Keratinocyte (primary cell): ENCODE results near the gene RCN2. TPM values are rescaled to one million over a fixed set of nuclear protein-coding genes. Genes with fewer than 3 reads are reported as not detected.

Experiments used
- DNase-seq: peaks from one replicate; pipeline ENCODE4 v3.0.0-alpha.2; 2011; ENCODE audit warnings: low read depth, missing footprints, low spot score
- FAIRE-seq: peaks from 2 replicates; lab custom pipeline; 2011; peaks lifted over from hg19 to GRCh38; lab: Jason Lieb, UNC
- H2AFZ ChIP-seq: 2 replicates; pipeline ENCODE4 v1.6.0; 2012; ENCODE audit warnings: low read length, control low read depth, inconsistent platforms; ENCODE audit not compliant: control insufficient read depth
- H3K27ac ChIP-seq: 2 replicates; pipeline ENCODE4 v1.5.1; 2011; ENCODE audit warnings: low read length; ENCODE audit not compliant: control insufficient read depth, insufficient read depth
- H3K27me3 ChIP-seq: 3 replicates; pipeline ENCODE4 v1.6.0; 2011; ENCODE audit warnings: low read length; ENCODE audit not compliant: control insufficient read depth, insufficient read depth; ENCODE audit errors: extremely low read depth
- H3K36me3 ChIP-seq, 2 experiments: 2 replicates in 1 of 2; 3 replicates in 1 of 2; pipeline ENCODE4 v1.5.1; 2011; ENCODE audit warnings: low read length in 2 of 2, mild to moderate bottlenecking in 1 of 2; ENCODE audit not compliant: control insufficient read depth in 2 of 2, insufficient read depth in 2 of 2; ENCODE audit errors: extremely low read depth in 1 of 2
- H3K4me1 ChIP-seq: 3 replicates; pipeline ENCODE4 v1.5.1; 2011; ENCODE audit warnings: low read length; ENCODE audit not compliant: control insufficient read depth, insufficient read depth; ENCODE audit errors: extremely low read depth
- H3K4me2 ChIP-seq: 3 replicates; pipeline ENCODE4 v1.6.0; 2011; ENCODE audit warnings: low read depth, low read length; ENCODE audit not compliant: control insufficient read depth, insufficient read depth; ENCODE audit errors: extremely low read depth
- H3K4me3 ChIP-seq, 3 experiments: fragments of 200-600 bp in 1 of 3; sonication (generic) in 1 of 3; 2 replicates in 2 of 3; 3 replicates in 1 of 3; pipeline ENCODE4 v1.5.1; 2011 to 2016; ENCODE audit warnings: low read length in 3 of 3, mild to moderate bottlenecking in 3 of 3, control low read depth in 2 of 3, inconsistent platforms in 1 of 3, low read depth in 1 of 3, mixed read lengths in 1 of 3, mixed run types in 1 of 3, moderate library complexity in 1 of 3; ENCODE audit not compliant: control insufficient read depth in 2 of 3, insufficient read depth in 2 of 3; ENCODE audit errors: extremely low read depth in 1 of 3
- H3K79me2 ChIP-seq: 2 replicates; pipeline ENCODE4 v1.6.0; 2012; ENCODE audit warnings: low read length; ENCODE audit not compliant: control insufficient read depth, insufficient read depth
- H3K9ac ChIP-seq: 3 replicates; pipeline ENCODE4 v1.6.0; 2011; ENCODE audit warnings: low read length; ENCODE audit not compliant: control insufficient read depth, insufficient read depth; ENCODE audit errors: extremely low read depth
- H3K9me1 ChIP-seq: 3 replicates; pipeline ENCODE4 v1.6.0; 2011; ENCODE audit warnings: low read length; ENCODE audit not compliant: control insufficient read depth, insufficient read depth; ENCODE audit errors: extremely low read depth
- H3K9me3 ChIP-seq: 2 replicates; pipeline ENCODE4 v1.5.1; 2012; ENCODE audit warnings: low read depth, low read length; ENCODE audit not compliant: control insufficient read depth
- H4K20me1 ChIP-seq: 3 replicates; pipeline ENCODE4 v1.6.0; 2011; ENCODE audit warnings: low read length; ENCODE audit not compliant: control insufficient read depth, insufficient read depth; ENCODE audit errors: extremely low read depth
- EZH2 ChIP-seq: IDR thresholded peaks from one replicate; pipeline ENCODE4 v1.6.1; 2012; ENCODE audit warnings: inconsistent platforms, mild to moderate bottlenecking, low read length, moderate library complexity
- dilution Hi-C: fragments of 300-500 bp; cut with MboI; formaldehyde crosslinking; loops from one replicate; pipeline ENCODE4 v1.7.0; 2020; ENCODE audit warnings: low sequenced_read_pairs; ENCODE audit not compliant: extremely low pct_ligation_motif_present
- polyA plus RNA-seq, 5 experiments: library from polyadenylated mRNA; depleted of rRNA in 3 of 5; stranded (reverse) in 3 of 5; stranded (forward) in 1 of 5; unstranded in 1 of 5; fragments of >200 nt; gene quantifications; 1 replicate in 1 of 5; 2 replicates in 3 of 5; 3 replicates in 1 of 5; pipeline versions ENCODE4 v1.2.1 to v1.2.3, GENCODE V29; 2011 to 2012; ENCODE audit warnings: missing spikeins in 2 of 5, low read depth in 1 of 5, low replicate concordance in 1 of 5
- TF ChIP-seq, protein P1 (sequence below), 3 experiments: IDR thresholded peaks in 1 of 3; conservative IDR thresholded peaks in 1 of 3; optimal IDR thresholded peaks in 1 of 3; 2 replicates in 2 of 3; 3 replicates in 1 of 3; pipeline versions ENCODE3 to v1.5.1; 2011; ENCODE audit warnings: low read length in 3 of 3, mild to moderate bottlenecking in 3 of 3, moderate library complexity in 2 of 3, control low read depth in 1 of 3, inconsistent platforms in 1 of 3; ENCODE audit not compliant: insufficient read depth in 2 of 3; ENCODE audit errors: extremely low read depth in 1 of 3

Gene RCN2
- polyA plus RNA-seq, 1 donor (not counting 4 experiments of a cell fraction or from before 2014, with no cell fraction given): 118 TPM

DNA sequence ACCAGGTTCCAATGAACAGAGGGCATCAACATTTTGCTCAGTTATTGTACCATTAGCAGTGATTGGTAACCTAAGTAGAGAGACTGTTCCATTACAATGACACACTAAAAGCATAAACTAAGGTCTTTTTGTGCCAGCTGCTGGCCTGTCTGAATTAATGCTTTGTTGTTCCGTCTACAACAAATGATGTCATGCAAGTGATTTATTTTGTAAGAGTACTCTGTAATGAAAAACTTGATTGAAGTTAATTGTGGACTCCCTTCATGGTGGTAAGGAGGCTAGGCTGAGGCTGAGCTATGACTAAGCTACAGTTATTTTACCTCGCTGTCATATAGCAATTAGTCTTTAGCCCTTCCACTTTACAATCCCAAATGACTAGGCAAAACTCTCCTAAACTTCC lies 23.2 kb downstream of the RCN2 start:
- FAIRE-seq: no peak
- no peaks in the 10 kb centered on the region for H3K4me1 ChIP-seq
- dilution Hi-C loops: no loop called here

DNA sequence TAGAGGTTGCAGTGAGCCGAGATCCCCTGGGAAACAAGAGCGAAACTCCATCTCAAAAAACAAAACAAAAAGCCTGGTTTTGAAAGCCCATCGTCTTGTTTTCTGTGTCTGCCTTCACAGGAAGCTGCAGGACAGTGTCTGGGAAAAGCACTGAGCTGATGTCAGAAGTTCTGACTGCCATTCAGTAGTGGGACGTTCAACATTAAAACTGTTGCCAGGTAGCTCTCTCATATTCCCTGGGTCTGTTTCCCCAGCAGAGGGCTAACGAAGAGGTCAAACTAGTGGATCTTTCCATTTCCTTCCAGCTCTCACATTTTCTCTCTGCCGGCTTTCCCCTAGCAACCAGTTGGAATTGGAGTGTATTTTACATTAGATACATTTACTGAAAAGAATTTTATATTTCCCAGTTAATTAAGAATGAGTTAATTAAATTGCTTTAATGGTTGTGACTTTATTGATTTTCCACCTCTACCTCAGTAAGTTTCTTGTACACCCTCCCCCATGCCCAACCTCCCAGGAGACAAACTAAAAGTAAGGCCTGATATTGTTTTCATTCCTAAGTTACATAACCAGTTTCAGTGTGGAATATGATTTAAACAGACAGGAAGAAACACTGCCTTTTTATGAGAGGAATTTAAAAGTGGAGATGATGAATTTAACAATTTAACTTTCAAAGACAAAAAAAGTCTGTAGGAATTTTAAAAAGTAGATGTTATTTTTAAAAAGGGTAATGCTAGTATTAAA lies 29.9 kb downstream of the RCN2 start:
- Histone ChIP-seq H3K9me1 (no peaks in the 10 kb centered on the region), H3K27ac (no peak overlapping the region), H3K9me3 (no peaks in the 10 kb centered on the region), H3K4me3 (no peak overlapping the region), H3K9ac (no peak overlapping the region), H2AFZ (no peak overlapping the region), H3K27me3 (no peaks in the 10 kb centered on the region), H3K4me2 (no peak overlapping the region), H3K4me1 (peaks cover 10% of the 10 kb centered on the region), H3K79me2 (no peaks in the 10 kb centered on the region), H3K36me3 (no peaks in the 10 kb centered on the region), H4K20me1 (no peaks in the 10 kb centered on the region)
- dilution Hi-C loops: no loop called here
- FAIRE-seq (no peak), DNase-seq (no peak)
- TF ChIP-seq, protein P1, sequence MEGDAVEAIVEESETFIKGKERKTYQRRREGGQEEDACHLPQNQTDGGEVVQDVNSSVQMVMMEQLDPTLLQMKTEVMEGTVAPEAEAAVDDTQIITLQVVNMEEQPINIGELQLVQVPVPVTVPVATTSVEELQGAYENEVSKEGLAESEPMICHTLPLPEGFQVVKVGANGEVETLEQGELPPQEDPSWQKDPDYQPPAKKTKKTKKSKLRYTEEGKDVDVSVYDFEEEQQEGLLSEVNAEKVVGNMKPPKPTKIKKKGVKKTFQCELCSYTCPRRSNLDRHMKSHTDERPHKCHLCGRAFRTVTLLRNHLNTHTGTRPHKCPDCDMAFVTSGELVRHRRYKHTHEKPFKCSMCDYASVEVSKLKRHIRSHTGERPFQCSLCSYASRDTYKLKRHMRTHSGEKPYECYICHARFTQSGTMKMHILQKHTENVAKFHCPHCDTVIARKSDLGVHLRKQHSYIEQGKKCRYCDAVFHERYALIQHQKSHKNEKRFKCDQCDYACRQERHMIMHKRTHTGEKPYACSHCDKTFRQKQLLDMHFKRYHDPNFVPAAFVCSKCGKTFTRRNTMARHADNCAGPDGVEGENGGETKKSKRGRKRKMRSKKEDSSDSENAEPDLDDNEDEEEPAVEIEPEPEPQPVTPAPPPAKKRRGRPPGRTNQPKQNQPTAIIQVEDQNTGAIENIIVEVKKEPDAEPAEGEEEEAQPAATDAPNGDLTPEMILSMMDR (optimal IDR thresholded peaks at IDR 0.05 in 1 of 3, IDR thresholded peaks at IDR 0.05 in 1 of 3, conservative IDR thresholded peaks at IDR 0.05 in 1 of 3; ENCODE audit: extremely low read depth in 1 of 3, insufficient read depth in 2 of 3, low read length in 3 of 3): no peak
- TF ChIP-seq EZH2: no peak

More for the DNA sequence above, 23.2 kb downstream of the RCN2 start:
- H3K4me3 ChIP-seq: no peak overlapping the region
- no peak overlapping the region for H3K4me2 ChIP-seq
- no peaks in the 10 kb centered on the region for H3K9me3 ChIP-seq
- H3K9me1 ChIP-seq: no peaks in the 10 kb centered on the region
- H3K79me2 ChIP-seq: no peaks in the 10 kb centered on the region
- no peak overlapping the region for H2AFZ ChIP-seq
- DNase-seq: no peak
- no peak overlapping the region for H3K9ac ChIP-seq
- H3K27ac ChIP-seq: no peak overlapping the region
- H4K20me1 ChIP-seq: no peaks in the 10 kb centered on the region
- no peaks in the 10 kb centered on the region for H3K27me3 ChIP-seq
- peaks cover 3% of the 10 kb centered on the region in 2 experiments for H3K36me3 ChIP-seq
- TF ChIP-seq EZH2: no peak
- TF ChIP-seq, protein P1 (optimal IDR thresholded peaks at IDR 0.05 in 1 of 3, IDR thresholded peaks at IDR 0.05 in 1 of 3, conservative IDR thresholded peaks at IDR 0.05 in 1 of 3; ENCODE audit: extremely low read depth in 1 of 3, insufficient read depth in 2 of 3, low read length in 3 of 3): no peak
